Ishikawa (cell line): ENCODE data around the gene CIROP.

Experiments used
- CEBPB ChIP-seq: IDR thresholded peaks from 2 replicates; pipeline ENCODE4 v1.6.1; 2012
- CREB1 ChIP-seq: IDR thresholded peaks from 2 replicates; pipeline ENCODE4 v1.6.1; 2012; ENCODE audit warnings: low read depth
- EGR1 ChIP-seq: IDR thresholded peaks from 2 replicates; pipeline ENCODE4 v1.6.1; 2012
- EP300 ChIP-seq: IDR thresholded peaks from 2 replicates; pipeline ENCODE4 v1.6.1; 2012; ENCODE audit warnings: borderline replicate concordance
- FOXM1 ChIP-seq: IDR thresholded peaks from 2 replicates; pipeline ENCODE4 v1.6.1; 2012; ENCODE audit warnings: low read depth, borderline replicate concordance
- NFIC ChIP-seq: IDR thresholded peaks from 2 replicates; pipeline ENCODE4 v1.6.1; 2012
- RAD21 ChIP-seq: IDR thresholded peaks from 2 replicates; pipeline ENCODE4 v1.6.1; 2012; ENCODE audit warnings: low read depth
- TAF1 ChIP-seq: IDR thresholded peaks from 2 replicates; pipeline ENCODE4 v1.6.1; 2012; ENCODE audit warnings: low read depth, mild to moderate bottlenecking
- TCF12 ChIP-seq: IDR thresholded peaks from 2 replicates; pipeline ENCODE4 v1.6.1; 2012; ENCODE audit warnings: low read depth
- TEAD4 ChIP-seq: IDR thresholded peaks from 2 replicates; pipeline ENCODE4 v1.6.1; 2012
- YY1 ChIP-seq: IDR thresholded peaks from 2 replicates; pipeline ENCODE4 v1.6.1; 2012; ENCODE audit warnings: low read depth
- ZBTB7A ChIP-seq: IDR thresholded peaks from 2 replicates; pipeline ENCODE4 v1.6.1; 2012; ENCODE audit warnings: low read depth
- TF ChIP-seq, protein P1 (sequence below): IDR thresholded peaks from 2 replicates; pipeline ENCODE4 v1.6.1; 2012
- TF ChIP-seq, protein P2 (sequence below): IDR thresholded peaks from 2 replicates; pipeline ENCODE4 v1.6.1; 2012; ENCODE audit warnings: low read depth, mild to moderate bottlenecking
- TF ChIP-seq, protein P3 (sequence below): IDR thresholded peaks from 2 replicates; pipeline ENCODE4 v1.6.1; 2012

CIROP gene

DNA sequence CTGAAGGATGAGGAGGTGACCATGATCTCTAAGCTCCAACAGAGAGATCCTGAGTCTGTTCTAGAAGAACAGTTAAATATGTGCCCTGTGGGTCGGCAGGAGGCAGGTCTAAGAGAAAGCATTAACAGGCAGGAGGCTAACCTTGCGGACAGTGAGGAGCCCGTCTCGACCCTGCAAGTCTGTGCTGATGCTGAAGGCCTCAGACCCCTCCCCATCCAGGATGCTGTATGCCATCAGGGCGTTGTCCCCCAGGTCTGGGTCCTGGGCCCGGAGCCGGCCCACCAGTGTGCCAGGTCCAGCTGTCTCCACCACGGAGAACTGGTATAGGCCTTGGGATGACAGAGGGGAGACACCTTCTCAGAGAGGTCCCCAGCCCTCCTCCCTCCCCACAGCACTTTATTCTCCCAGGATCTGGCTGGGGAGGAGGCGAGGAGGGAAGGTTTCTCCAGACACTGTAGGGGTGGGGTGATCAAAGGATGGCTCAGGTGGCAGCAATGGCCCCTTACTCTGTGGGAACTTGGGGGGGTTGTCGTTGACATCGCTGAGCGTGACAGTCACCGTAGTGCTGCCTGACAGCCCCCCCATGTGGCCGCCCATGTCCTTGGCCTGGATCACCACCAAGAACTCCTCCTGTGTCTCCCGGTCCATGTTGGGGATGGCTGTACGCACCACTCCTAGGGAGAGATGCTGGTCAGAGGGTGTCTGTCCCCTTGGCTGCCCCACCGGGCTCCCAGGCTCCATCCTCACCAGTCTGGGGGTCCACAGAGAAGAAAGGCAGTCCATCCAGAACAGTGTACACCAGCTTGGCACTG is 50.6 kb downstream of the CIROP start:
- TF ChIP-seq, protein P1, sequence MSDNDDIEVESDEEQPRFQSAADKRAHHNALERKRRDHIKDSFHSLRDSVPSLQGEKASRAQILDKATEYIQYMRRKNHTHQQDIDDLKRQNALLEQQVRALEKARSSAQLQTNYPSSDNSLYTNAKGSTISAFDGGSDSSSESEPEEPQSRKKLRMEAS: no peak
- peak; percentile 26; the same call in 1 of the 2 replicates for TF ChIP-seq RAD21

DNA sequence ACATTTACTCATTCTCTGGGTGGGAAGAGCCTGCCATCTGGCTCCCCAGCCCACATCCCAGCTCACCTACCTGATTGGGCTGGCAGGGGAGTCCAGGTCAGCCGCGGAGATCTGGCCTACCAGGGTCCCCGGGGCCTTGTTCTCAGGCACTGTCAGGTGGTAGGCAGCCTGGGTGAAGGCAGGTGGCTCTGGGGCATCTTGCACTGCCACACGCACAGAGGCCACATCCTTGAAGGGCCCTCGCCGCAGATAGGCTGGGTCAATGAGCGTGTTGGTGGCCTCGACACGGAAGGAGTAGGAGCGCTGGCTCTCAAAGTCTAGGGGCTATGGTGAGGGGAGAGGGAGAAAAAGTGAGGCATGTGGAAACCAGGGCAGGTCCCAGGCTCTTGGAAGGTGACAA is 51.4 kb downstream of the CIROP start:
- TF ChIP-seq ZBTB7A: no peak
- TF ChIP-seq CREB1: no peak
- TF ChIP-seq TCF12: no peak
- TF ChIP-seq, protein P1: no peak

DNA sequence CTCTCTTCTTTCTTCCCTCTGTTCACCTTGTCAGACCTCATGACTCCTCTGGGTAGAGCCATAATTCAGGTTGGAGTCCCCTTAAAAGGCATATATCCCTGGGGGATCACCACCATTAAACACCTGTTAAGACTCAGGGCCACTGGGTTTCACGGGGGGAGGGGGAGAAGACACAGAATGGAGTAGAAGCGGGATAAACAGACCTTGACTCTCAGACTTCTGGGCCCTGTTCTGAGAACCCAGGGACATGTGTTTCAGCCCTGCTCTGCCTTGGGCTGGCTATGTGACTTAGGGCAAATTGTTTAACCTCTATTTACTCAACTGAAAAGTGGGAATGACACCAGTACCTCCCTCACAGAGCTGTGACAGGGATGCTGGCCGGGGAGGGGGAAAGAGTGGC is 52.1 kb downstream of the CIROP start:
- TF ChIP-seq NFIC: no peak
- TF ChIP-seq CEBPB: no peak
- TF ChIP-seq CREB1: no peak
- TF ChIP-seq, protein P1: no peak
- no peak for TF ChIP-seq EP300

DNA sequence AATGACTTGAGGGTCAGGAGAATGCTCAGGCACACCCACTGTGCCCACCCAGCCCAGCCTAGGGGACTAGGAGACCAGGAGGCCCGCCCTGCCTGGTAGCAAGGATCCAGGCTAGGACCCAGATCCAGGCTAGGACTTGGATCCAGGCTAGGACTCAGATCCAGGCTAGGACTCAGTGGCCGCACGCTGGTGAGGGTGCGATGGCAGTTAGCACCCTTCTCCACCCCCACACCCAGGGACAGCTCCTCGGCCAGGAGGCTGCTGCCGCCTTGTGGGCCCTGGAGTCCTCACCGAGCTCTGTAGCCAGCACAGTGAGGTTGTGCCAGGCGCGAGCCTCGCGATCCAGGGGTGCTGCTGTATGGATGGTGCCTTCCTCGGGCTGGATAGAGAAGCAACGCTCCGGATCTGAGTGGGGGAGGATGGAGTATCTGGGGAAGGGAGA is 52.6 kb downstream of the CIROP start:
- TF ChIP-seq TAF1 (no peak), CREB1 (no peak), TEAD4 (no peak), ZBTB7A (no peak), EP300 (no peak), FOXM1 (no peak), EGR1 (no peak), TCF12 (no peak)
- TF ChIP-seq, protein P2, sequence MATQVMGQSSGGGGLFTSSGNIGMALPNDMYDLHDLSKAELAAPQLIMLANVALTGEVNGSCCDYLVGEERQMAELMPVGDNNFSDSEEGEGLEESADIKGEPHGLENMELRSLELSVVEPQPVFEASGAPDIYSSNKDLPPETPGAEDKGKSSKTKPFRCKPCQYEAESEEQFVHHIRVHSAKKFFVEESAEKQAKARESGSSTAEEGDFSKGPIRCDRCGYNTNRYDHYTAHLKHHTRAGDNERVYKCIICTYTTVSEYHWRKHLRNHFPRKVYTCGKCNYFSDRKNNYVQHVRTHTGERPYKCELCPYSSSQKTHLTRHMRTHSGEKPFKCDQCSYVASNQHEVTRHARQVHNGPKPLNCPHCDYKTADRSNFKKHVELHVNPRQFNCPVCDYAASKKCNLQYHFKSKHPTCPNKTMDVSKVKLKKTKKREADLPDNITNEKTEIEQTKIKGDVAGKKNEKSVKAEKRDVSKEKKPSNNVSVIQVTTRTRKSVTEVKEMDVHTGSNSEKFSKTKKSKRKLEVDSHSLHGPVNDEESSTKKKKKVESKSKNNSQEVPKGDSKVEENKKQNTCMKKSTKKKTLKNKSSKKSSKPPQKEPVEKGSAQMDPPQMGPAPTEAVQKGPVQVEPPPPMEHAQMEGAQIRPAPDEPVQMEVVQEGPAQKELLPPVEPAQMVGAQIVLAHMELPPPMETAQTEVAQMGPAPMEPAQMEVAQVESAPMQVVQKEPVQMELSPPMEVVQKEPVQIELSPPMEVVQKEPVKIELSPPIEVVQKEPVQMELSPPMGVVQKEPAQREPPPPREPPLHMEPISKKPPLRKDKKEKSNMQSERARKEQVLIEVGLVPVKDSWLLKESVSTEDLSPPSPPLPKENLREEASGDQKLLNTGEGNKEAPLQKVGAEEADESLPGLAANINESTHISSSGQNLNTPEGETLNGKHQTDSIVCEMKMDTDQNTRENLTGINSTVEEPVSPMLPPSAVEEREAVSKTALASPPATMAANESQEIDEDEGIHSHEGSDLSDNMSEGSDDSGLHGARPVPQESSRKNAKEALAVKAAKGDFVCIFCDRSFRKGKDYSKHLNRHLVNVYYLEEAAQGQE: no peak
- TF ChIP-seq, protein P3, sequence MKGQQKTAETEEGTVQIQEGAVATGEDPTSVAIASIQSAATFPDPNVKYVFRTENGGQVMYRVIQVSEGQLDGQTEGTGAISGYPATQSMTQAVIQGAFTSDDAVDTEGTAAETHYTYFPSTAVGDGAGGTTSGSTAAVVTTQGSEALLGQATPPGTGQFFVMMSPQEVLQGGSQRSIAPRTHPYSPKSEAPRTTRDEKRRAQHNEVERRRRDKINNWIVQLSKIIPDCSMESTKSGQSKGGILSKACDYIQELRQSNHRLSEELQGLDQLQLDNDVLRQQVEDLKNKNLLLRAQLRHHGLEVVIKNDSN: no peak

DNA sequence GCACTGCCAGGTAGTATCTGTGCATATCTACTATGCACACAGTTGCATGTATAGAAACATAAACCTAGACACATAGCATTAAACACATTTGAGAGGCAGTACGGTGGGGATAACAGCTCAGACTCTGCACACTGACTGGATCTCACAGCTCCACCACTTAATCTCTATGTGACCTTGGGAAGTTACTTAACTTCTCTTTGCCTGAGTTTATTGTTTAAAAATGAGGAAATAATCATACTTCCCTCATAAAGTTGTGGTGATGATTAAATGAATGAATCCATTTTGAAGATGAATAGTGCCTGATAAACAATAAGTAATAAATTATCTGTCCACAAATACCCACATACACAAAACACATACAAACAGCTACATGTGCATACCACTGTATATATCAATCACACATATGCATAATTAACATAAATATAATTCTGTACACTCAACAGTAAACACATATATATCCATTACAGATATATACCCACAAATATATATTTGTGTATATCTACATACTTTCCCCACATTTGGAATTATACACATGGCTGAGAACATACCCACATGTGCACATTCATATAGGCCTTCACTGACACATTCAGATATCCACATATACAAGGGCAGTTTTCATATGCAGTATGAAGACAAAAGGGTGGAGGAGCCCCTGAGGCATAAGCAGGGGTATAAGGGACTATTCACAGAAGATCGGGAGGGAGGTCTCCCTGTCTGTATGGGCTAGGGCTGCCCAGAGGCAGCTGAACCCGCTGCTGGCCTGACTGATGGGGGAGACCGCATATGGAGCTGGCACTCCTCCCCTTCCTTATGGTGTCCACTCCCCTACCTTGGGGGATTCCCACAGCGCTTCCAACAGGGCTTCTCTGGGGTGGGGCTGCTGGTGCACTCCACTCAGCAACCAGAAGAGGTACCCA is 53.4 kb downstream of the CIROP start:
- TF ChIP-seq NFIC (no peak), TCF12 (no peak), CEBPB (no peak), EGR1 (no peak), CREB1 (no peak), TEAD4 (no peak), TAF1 (no peak), EP300 (no peak), FOXM1 (no peak), ZBTB7A (no peak), YY1 (no peak), RAD21 (no peak)
- TF ChIP-seq, protein P1: no peak
- TF ChIP-seq, protein P3: no peak
- TF ChIP-seq, protein P2: no peak
